GM19455 (cell line): Measurements from ENCODE around the gene EFNA5.

Source experiments
- ATAC-seq: cut with Tn5 transposase; IDR thresholded peaks from one replicate; pipeline ENCODE4 v1.9.1; 2021; ENCODE audit not compliant: unreplicated experiment

EFNA5 gene

DNA sequence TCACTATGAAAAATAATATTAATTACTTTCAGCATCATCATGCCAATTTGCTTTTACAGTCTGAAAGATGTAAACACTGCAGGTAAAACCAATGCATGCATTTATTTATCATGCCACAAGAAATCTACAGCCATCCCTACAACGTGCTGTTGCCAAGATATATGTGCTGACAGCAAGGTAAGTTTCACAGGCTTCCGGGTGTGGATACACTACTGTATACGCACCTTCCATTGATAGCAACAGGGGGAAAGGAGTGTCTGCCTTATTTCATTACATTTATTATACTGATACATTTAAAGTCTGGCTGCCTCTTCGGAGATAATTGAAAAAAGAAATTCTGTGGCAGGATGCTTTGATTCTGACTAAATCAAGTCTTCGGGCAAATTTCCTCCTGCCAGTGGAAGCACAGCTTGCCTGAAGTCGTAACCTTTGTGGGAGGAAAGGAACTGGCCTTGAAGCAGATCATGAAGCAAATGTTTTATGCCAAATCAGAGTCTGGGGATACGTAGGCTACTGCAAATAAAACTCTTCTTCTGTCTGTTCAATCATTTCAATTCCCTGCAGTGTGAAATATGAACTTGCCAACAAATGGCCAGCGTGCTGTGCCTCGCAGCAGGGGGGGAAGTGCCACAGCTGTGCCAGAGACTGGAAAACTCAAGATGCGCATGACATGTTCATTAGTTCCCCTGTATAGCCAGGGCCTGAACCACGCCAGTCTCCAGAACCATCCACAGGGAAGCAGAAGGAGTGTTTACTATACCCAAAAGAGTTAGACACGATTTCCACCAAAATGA is 268.1 kb downstream of the EFNA5 start:
- no peak for ATAC-seq

DNA sequence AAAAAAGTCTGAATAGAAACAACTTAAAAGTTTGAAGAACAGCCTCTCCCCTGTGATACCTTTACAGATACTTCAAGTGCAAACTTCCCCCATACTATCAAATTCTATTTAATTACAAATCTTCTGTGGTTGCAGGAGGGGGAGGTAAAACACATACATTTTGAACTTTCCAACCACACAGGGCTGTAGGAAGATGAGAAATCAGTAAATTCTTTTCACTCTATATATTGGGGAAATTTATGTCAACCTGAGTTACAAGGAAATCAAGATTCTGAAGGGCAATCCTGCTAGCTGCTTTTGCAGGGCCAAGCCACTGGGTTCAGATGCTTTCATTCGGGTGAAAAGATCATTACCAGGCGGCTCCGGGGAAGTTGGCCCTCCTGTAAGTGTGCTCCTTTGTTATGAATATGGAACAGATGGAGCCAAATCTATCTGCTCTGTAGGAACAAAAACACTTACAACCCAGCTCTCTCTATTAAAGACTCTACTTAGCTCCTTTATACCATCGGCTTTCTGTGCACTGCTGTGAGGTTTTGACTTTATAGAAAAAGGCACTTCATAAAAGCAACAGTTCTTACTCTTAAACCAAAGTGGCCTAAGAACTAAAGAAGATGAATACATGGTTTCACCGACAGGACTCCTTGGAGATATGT is 269.1 kb downstream of the EFNA5 start:
- no peak for ATAC-seq

DNA sequence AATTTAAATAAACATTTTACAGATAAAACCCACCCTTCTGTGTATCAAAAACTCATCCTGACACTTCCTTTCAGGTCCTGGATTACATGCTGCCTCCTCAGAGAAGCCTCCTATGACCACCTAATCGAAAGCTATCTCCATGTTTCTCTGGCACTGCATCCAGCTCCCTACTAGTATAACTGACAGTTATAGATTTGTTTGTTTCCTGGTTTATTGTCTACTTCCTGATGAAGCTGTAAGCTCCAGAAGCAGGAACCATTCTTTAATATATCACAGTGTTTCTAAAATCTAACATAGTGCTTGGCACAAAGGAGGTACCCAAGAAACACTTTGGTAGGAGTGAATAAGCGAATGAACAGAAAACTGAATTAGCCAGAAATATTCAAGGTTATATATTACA is 270.4 kb downstream of the EFNA5 start:
- ATAC-seq, result no peak

DNA sequence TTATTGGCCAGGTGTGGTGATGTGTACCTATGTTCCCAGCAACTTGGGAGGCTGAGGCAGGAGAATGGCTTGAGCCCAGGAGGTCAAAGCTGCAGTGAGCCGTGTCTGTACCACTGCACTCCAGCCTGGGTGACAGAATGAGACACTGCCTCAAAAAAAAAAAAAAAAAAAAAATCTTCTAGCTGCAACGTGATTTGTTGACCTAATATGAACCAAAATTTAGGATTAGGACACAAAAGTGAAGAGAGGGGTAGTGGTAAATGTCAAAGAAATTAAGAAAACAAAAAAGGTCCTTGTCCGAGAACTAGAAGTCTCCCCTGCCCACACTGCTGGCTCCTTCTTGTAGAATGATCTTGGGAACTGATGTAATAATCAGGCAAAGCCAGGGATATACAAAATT is 272.0 kb downstream of the EFNA5 start:
- ATAC-seq, result no peak

DNA sequence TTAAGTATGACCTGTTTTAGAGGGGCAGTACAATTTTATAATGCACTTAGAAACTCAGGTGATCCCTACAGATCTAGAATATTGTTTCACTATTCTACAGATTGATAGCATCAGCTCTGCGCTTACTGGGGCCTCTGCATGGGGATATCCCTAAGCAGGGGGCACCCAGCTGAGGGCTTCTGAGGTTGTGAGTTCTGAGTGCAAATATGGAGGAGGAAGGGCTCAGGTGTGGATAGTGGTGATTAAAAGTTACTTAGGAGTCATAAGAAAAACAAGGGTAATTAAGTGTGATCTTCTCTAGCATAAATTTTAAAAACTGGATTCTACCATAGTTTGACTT is 274.4 kb downstream of the EFNA5 start:
- peak; percentile 35 for ATAC-seq

DNA sequence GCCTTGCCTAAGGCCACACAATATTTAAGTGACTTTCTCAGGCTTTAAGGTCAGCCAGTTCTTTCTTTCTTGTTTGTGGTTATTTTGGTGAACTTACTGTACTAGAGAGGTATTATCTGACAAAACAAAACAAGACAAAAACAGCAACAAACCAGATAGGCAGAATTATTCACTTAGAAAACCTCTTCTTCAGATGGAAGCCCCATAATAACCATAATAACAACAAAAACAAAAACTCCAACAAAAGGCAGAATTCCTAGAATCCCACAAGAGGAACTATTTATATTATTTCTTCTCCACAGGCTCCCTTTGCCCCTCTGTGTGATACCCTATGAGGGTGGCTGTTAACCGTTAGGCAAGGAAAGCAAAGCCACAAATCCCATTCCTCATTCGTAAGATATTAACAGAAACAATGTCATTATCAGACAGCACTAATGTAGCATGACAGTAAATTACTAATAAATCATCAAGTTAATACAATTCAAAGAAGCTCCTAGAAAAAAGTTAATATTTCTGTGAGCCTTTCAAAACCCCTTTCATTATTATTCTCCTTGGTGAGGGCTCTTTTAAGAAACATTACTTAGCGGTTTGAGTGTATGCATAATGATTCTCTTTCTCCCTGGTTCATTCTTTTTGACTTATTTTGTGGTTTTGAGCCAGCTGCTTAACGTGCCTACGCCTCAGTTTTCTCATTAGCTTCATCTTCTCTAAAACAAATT is 274.9 kb downstream of the EFNA5 start:
- peak; percentile 70 for ATAC-seq

DNA sequence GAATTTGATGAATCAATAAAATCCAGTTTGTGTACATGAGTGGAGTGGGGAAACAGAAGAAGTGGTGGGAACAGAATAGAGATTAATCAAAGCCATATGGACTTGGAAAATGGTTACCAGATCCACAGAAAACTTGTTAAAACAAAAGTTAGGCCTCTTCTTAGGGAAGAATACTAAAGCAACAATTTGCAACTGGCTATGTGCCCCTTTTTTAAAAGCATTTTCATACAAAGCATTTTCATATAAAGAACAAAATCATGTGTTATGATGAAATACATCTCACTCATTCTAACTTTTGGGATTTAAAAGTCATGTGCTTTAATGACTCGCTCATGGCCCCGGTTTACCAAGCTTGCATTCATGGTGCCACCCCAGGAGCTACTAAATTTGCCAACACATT is 276.9 kb downstream of the EFNA5 start:
- ATAC-seq, result no peak

DNA sequence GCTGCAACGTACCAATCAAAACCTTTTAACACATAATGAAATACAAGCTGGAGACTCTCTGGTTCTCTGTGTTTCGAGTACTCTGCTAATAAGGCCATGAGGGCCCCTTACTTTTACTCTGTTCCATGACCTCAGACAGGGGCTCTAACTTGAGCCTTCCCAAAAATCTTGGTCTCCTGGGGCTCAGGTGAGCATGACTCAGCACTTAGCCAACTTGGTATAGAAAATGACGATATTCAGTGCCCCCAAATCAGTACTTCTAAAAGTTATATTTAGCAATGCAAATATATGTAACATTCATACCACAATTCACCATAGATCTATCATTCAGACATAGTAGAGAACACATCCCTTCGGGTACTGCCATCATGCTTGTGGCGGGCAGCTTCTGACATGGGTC is 278.9 kb downstream of the EFNA5 start:
- ATAC-seq, result no peak

DNA sequence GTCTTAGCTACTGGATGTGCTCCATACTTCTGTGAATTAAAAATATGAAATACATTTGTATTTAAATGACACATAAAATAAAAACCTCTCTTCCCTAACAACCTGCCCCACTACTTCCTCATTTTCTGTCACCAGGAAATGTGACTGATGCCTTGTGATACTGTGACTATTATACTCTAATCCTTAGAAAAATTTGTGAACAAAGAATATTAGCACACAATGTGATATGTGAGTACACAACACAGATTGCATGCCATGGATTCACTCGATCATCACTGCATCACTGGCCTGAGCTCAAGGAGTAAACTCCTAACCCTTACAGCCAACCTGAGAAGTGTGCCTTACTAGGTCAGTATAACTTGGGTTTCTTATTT is 281.0 kb downstream of the EFNA5 start:
- ATAC-seq, result no peak

DNA sequence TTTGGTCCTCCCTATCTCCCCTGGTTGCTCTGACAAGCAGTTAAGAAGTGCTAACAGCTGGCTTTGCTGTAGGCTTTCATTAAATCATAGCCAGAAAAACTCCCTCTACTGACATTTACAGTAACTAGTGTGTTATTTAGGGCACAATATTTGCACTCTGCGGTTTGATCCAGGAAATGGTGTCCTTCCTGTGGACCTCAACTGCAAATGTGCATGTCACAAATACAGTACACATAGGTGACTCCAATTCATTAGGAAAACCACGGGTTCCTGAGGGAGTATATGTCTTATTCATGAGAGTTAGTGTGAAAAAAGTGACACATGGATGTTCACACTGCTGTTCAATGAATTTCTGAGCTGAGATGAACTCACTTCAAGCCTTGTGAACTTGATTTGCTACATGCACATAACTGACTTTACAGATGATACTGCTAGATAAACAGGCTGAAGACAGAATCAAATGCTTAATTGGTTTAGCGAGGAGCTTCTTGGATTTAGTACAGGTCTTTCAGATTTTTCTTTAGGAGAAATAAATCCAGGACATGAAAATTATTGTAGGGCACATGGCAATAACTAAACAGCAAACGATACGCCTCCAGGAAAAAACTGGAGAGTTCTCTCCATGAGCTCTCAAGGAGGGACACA is 281.5 kb downstream of the EFNA5 start:
- ATAC-seq, result peak; percentile 86

DNA sequence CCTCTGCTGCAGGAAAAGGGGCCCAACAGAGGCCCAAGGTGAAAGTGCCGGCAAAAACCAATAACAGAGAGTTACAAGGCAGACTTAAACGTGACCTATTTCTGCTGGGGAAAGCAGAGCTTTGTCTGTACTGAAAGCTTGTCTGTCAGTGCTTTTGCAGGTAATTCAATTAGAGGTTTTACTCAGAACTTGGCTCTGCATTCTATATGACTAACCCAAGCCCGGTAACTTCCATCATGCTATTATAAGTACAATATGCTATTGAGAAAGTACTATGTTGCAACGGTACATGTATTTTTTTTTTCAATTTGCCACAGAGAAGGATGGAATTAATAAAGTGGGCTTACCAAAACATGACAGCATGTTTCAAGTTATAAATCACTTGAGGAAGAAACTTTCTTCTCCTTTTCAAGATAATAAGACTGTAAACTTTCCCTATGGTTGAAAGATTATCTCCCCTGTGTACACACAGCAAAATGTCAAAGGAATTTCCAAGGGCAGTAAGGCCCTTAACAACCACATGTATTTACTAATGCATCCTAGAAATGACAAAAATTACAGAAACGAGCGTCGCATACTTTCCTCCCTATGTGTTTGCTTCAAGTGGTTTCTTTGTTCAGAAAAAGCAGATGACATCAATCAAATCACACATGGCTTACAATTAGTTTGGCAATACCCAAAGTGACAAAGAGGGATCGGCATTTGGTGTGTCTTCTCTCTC is 282.4 kb downstream of the EFNA5 start:
- ATAC-seq, result peak; percentile 47

DNA sequence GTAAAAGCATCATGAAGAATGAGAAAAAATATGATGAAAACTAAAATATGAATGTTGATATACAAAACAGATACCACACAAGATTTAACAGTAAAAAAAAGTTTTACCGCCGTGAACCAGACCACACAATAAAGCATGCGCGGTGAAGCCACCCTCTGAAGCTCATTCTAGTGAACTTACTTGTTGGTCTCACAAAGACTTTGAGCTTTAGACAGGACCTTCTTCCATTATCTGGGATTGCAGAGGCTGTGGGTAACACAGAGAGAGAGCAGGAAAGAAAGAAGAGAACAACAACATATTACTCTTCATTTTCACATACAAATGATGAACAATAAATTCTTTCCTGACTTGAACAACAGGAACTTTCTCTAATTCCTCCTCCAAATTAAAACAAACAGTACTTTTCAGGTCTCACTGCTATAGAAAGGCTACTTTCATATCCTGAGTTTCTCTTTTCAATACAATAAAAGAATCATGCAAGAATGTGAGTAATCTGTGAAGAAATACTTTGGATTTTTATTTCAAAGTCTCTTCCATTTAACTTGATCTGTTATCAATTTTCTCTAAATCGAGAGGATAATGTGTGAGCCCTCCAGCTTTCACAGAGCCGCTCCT is 283.1 kb downstream of the EFNA5 start:
- ATAC-seq, result no peak

DNA sequence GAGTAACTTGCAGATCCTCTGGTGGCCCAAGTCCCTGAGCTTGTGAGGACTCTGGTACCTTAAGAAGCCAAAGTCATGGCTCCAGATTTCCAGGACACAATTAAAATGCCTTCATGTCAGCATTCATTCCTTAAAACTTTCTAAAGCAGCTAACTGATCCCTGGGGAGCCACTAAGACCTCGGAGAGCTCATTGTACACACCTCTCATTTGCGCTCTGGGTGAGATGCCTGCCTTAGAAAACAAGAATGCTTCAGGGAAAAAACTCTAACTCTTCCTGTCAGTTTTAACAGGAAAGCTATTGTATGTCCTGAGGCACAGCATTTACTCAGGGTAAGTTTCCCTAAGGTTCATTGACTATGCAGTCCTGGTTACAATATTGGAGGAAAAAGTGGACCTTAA is 285.0 kb downstream of the EFNA5 start:
- ATAC-seq, result no peak

DNA sequence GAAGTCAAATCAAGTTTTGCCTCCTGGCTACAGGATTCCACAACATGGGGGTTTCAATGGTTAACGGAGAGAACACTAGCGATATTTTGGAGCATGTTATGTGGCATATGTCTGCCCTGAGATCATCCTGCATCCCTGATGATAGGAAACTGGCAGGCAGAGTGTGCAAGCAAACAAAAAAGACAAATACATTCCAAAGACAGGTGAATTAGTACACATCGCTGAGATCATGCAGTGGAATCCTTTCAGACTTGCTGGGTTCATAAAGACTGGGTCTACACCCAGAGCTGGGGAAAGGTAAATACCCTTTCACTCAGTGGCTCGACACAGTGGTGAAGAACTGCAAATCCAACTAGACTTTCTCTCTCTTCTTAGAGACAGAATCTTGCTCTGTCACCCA is 286.5 kb downstream of the EFNA5 start:
- ATAC-seq, result no peak

DNA sequence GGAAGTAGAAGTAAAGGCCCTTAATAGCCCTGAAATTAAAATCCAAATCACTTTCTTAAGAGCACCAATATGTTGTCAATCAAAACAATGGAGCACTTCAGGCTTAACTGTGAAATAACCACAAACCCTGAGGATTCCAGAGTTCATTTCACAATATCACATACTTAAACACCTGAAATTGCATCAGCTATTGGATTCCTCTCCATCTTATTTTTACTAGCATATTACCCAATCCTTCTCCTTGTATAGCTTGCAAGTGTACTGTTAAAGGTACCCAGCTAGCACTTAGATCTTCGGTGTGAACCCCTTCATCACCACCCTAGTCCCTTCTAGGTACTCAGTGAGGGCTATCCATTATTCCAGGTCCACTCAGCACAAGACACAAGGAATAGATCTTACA is 287.3 kb downstream of the EFNA5 start:
- no peak for ATAC-seq

DNA sequence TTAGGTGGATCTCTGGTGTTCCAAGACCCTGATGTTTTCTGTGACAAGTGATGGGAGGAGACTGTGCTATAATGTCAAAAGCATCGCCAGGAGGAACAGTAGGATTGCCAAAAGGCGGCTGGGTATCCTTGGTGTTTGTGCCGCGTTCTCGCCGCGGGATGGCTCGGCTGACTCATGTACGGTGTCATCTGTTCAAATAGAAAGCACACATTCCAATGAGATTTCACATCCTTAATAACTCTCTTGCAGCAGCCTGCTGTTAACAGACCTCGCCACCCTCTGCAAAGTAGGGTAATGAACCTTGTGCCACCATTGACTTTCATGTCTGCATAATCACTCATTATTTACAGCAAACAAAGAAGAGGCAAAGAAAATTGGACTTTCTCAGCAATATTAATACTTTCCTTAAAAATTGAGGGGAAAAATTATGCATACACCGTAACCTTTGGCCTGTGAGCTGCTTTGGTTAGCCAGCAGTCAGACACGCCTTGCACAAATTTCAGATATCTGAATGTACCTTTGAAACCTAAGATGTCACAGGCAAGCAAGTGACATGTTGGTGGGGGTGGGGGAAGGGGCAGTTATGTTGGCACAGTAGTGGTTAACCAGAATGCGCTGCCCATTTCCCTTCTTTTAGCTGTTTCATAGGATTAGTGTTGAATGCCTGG is 289.4 kb downstream of the EFNA5 start:
- no peak for ATAC-seq

DNA sequence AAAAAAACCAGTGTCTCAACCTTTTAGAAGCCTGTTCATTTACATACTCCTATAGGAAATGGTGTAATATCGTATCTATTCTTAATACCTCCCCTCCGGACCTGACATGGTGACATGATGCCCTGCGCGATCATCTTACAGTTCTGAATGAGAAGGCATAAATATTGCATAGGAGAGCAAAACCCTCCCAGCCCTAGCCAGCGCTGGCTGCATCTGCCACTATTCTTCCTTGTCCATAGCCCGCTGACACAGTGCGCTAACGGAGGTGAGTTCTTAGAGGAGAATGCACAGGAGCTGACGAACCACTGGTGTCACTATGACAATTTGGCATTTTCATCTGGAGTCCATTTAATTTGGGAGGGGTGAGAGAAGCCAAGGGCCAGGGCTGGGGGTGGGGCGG is 290.1 kb downstream of the EFNA5 start:
- no peak for ATAC-seq

DNA sequence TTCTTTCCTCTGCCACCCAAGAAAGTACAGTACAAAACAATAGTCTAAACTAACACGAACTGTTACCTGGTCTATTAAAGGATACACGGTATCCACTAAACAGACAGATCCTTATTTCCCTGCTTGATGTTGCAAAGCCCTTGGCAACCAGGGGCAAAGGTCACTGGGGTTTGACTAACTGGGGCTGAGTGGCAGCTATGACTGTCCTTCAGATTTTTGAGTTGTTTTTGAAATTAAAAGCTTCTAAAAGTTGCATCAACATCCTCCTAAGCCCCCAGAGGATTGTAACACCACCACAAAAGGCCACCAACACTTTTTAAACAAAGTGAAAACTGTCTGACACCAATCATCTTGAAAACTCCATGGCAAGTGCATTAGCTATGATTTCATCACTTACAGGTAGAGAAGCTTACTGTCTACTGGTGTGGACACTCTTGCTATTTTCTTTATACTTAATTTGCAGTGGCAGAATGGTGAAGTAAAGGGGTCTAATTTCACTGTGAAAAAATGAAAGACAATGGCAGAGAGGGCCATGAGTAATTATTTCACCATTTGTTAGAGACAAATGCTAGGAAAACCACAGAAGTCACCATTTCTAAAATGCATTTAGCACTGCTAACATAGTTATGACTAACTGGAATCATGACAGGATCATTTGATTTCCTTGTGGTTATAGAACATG is 292.4 kb downstream of the EFNA5 start:
- ATAC-seq, result no peak

DNA sequence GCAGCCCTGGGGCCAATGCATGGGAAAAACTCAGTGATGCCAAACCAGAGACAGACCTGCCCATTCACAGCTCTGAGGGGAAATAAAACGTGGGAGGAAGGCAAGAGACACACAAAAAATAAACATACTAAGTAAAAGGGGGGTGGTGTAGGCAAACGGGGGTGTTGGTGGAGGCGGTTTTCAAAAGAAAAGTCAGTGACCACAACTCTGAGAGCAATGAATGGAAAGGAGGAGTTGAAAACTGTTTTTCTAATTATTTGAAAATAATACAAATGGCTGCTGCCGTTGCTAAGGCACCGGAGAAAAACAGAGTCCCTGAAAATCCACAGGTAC is 293.5 kb downstream of the EFNA5 start:
- no peak for ATAC-seq
